GM18507 (cell line): ENCODE results near the gene KRTAP10-7.
"Not testable (repeated sequence)": the region's sequence is repeated elsewhere in the genome, so short reads cannot be mapped to it uniquely, and the experiment has no call there.

ENCODE experiments used
- DNase-seq: peaks from one replicate; pipeline ENCODE4 v3.0.0; 2011; ENCODE audit warnings: low read depth; ENCODE audit not compliant: insufficient read length; ENCODE audit errors: extremely low spot score
- FAIRE-seq: peaks from 2 replicates; lab custom pipeline; 2011; peaks lifted over from hg19 to GRCh38; lab: Jason Lieb, UNC

Gene KRTAP10-7

GRCh38 chr21:44585892-44586291 lies 14.5 kb upstream of the KRTAP10-7 start:
- no peak for FAIRE-seq

GRCh38 chr21:44589094-44589493 lies 11.3 kb upstream of the KRTAP10-7 start:
- DNase-seq (no peak), FAIRE-seq (no peak)

More at GRCh38 chr21:44585892-44586291, 14.5 kb upstream of the KRTAP10-7 start:
- DNase-seq, result no peak

- FAIRE-seq, result no peak
- DNase-seq, result no peak
These were observed 10.7 kb upstream of the KRTAP10-7 start for GRCh38 chr21:44589586-44590305.

- no peak for FAIRE-seq
These were observed 10.1 kb upstream of the KRTAP10-7 start for GRCh38 chr21:44590311-44590721.

GRCh38 chr21:44590897-44591800 lies 9.2 kb upstream of the KRTAP10-7 start:
- DNase-seq, result not testable (repeated sequence)

More at GRCh38 chr21:44590311-44590721, 10.1 kb upstream of the KRTAP10-7 start:
- no peak for DNase-seq

GRCh38 chr21:44591801-44592130 lies 8.6 kb upstream of the KRTAP10-7 start:
- not testable (repeated sequence) for FAIRE-seq, DNase-seq

More at GRCh38 chr21:44590897-44591800, 9.2 kb upstream of the KRTAP10-7 start:
- FAIRE-seq, result not testable (repeated sequence)

GRCh38 chr21:44592446-44593311 lies 7.7 kb upstream of the KRTAP10-7 start, which contains the start of gene KRTAP10-6:
KRTAP10-6 (minus strand) TSS chr21:44592505; CDS start chr21:44592484, 21 bp downstream.
- no peak for FAIRE-seq

GRCh38 chr21:44593598-44594405 lies 6.6 kb upstream of the KRTAP10-7 start:
- DNase-seq, result no peak
- FAIRE-seq, result no peak

More at GRCh38 chr21:44592446-44593311, 7.7 kb upstream of the KRTAP10-7 start, which contains the start of gene KRTAP10-6:
- DNase-seq, result no peak

GRCh38 chr21:44594406-44594916 lies 5.9 kb upstream of the KRTAP10-7 start:
- FAIRE-seq, result no peak
- no peak for DNase-seq

GRCh38 chr21:44595524-44595923 lies 4.9 kb upstream of the KRTAP10-7 start:
- FAIRE-seq (no peak), DNase-seq (no peak)

GRCh38 chr21:44596068-44596725 lies 4.2 kb upstream of the KRTAP10-7 start:
- no peak for DNase-seq
- FAIRE-seq, result no peak

- no peak for FAIRE-seq
- DNase-seq, result no peak
These were observed 2.3 kb upstream of the KRTAP10-7 start for GRCh38 chr21:44598061-44598460.

GRCh38 chr21:44599264-44600029 lies 950 bp upstream of the KRTAP10-7 start:
- FAIRE-seq, result no peak

GRCh38 chr21:44601091-44601490 lies 694 bp downstream of the KRTAP10-7 start:
- not testable (repeated sequence) for DNase-seq, FAIRE-seq

More at GRCh38 chr21:44599264-44600029, 950 bp upstream of the KRTAP10-7 start:
- DNase-seq, result no peak

GRCh38 chr21:44601596-44602462 lies 1.4 kb downstream of the KRTAP10-7 start:
- DNase-seq, result no peak
- FAIRE-seq, result no peak

- no peak for FAIRE-seq
- no peak for DNase-seq
These were observed 2.1 kb downstream of the KRTAP10-7 start for GRCh38 chr21:44602463-44602850.
